GM18909 (cell line): ENCODE results near the gene FCAR.
"Not testable (repeated sequence)": the region's sequence is repeated elsewhere in the genome, so short reads cannot be mapped to it uniquely, and the experiment has no call there.

Experiments used
- ATAC-seq: cut with Tn5 transposase; IDR thresholded peaks from one replicate; pipeline ENCODE4 v1.9.1; 2021; ENCODE audit warnings: mild to moderate bottlenecking; ENCODE audit not compliant: unreplicated experiment, poor library complexity

FCAR gene

DNA sequence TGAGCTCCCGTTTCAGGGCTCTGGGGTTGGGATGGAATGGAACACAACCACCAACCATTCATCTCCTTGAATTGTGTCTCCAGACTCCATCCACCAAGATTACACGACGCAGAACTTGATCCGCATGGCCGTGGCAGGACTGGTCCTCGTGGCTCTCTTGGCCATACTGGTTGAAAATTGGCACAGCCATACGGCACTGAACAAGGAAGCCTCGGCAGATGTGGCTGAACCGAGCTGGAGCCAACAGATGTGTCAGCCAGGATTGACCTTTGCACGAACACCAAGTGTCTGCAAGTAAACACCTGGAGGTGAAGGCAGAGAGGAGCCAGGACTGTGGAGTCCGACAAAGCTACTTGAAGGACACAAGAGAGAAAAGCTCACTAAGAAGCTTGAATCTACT lies 15.5 kb downstream of the FCAR start:
- ATAC-seq = no peak

DNA sequence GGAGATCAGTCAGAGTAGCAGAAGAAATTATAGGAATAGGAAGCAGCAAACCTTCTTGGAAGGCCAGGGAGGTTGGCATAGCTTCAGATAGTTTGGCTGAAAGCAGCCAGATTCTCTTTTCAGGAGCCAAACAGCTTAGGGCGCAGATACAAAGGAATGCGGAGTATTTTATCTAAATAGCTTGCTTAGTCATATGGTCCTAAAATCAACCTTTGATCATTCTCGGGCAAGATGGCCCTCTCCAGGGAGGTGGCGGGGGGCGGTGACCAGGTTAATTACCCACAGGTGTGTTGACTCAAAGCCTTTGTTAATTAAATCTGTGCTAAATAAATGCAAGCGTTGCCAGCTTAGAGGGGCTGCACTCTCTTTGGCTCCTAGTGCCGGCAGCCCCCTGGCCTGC lies 19.4 kb downstream of the FCAR start:
- no peak for ATAC-seq

DNA sequence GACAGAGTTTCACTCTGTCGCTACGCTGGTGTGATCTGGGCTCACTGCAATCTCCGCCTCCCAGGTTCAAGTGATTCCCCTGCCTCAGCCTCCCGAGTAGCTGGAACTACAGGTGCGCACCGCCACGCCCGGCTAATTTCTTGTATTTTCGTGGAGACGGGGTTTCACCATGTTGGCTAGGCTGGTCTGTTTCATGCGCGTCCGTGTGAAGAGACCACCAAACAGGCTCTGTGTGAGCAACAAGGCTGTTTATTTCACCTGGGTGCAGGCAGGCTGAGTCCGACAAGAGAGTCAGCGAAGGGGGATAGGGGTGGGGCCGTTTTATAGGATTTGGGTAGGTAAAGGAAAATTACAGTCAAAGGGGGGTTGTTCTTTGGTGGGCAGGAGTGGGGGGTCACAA lies 20.1 kb downstream of the FCAR start:
- ATAC-seq = not testable (repeated sequence)

DNA sequence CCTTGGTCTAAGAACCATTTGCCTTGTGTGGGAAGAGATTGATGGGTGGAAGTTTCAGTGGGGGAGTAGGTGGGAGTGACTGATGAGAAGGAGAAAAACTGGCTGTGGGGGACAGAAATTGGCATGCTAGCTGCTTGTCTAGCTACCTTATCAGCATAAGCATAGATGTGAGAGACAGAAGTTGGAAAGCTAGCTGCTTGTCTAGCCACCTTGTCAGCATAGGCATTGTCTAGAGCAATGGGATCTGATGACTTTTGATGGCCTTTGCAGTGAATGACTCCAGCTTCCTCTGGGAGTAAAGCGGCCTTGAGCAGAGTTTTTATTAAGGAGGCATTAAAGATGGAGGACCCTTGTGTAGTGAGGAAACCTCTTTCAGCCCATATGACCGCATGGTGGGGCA lies 22.0 kb downstream of the FCAR start:
- no peak for ATAC-seq

DNA sequence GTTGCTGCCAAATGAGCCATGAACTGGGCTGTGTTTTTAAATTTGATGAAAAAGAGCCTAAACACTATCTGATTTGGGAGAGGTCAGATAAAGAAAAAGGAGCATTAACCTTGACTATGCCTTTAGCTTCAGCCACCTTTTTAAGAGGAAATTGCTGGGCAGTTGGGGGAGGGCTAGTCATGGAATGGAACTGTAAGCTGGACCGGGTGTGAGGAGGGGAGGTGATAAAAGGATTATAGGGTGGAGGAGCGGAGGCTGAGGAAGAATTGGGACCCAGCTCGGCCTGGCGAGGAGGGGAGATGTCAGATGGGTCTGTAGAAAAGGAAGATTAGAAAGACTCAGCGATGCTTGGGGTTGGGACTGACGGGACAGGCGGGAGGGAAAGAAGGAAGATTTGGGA lies 24.6 kb downstream of the FCAR start:
- not testable (repeated sequence) for ATAC-seq

DNA sequence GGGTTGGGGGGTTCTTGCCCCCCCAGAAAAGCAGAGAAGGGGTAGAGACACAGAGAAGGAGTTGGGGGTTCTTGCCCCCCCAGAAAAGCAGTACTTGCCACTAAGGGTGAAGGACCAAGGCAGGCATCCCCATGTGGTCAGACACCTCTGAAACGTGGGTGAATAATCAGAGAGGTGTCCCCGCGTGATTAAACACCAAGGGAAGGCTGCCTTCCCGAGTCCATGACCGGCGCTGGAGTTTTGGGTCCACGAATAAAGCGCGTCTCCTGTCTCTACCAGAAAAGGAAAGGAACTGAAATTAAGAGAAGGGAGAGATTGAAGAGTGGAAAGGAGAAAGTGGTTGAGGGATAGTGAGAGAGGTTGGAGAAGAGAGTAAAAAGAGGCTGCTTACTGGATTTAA lies 25.6 kb downstream of the FCAR start:
- ATAC-seq = not testable (repeated sequence)

DNA sequence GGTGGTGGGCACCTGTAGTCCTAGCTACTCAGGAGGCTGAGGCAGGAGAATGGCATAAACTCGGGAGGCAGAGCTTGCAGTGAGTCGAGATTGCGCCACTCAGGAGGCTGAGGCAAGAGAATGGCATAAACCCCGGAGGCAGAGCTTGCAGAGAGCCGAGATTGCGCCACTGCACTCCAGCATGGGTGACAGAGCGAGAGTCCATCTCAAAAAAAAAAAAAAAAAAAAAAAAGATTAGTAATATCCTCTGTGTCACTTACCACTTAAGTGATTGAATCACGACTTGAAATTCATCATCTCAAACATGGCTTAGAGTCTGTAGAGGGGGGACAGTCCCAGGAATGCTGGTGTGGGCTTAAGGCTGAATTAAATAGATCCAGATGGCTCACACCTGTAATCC lies 27.1 kb downstream of the FCAR start:
- not testable (repeated sequence) for ATAC-seq

DNA sequence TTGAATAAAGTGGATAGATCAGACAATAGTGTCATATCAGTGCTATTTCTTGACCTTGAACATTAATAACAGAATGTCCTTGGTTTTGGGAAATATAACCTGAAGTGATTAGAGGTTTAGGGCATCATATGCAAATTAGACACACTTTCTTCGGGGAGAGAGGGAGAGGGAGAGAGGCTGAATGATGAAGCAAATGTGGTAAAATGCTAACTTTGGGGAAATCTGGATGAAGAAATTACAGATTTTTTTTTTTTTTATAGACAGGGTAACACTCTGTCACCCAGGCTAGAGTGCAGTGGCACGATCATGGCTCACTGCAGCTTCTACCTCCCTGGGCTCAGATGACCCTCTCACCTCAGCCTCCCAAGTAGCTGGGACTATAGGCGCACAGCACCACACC lies 28.0 kb downstream of the FCAR start:
- no peak for ATAC-seq

DNA sequence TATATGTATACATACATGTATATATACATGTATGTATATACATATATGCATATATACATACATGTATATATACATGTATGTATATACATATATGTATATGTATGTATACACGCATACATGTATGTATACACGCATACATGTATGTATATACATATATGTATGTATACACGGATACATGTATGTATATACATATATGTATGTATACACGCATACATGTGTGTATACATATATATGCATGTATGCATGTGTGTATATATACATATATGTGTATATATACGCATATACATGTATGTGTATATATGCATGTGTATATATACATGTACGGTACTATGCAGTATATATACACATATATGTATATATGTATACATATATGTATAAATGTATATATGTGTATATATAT lies 29.3 kb downstream of the FCAR start:
- ATAC-seq = no peak

DNA sequence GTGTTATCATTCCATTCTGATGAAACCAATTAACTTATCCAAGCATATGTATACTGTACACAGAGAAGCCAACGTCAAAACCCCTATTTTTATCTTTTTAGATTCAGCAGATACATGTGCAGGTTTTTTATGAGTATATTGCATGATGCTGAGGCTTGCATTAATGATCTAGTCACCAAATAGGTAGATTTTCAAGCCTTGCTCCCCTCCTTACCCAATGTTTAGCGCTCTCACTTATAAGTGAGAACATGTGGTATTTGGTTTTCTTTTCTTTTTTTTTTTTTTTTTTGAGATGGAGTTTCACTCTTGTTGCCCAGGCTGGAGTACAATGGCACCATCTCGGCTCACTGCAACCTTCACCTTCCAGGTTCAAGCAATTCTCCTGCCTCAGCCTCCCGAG lies 30.2 kb downstream of the FCAR start:
- ATAC-seq = not testable (repeated sequence)

DNA sequence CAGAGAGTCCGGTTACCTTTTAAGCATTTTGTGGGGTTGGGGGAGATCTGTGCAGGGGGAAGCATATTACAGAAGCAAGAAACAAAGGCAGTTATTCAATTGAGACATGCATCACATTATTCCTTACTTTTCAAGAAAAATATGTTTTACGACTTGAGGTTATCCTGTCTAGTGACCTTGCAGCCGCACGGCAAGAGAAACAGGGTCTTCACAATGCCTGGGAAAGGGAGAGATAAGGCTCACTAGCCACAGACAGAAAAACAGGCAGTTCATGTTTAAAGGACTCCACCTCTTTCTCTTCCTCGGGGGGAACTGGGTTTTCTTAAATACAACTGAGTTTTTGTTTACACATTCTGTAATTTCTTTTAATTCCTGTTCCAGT lies 31.4 kb downstream of the FCAR start:
- ATAC-seq = no peak

DNA sequence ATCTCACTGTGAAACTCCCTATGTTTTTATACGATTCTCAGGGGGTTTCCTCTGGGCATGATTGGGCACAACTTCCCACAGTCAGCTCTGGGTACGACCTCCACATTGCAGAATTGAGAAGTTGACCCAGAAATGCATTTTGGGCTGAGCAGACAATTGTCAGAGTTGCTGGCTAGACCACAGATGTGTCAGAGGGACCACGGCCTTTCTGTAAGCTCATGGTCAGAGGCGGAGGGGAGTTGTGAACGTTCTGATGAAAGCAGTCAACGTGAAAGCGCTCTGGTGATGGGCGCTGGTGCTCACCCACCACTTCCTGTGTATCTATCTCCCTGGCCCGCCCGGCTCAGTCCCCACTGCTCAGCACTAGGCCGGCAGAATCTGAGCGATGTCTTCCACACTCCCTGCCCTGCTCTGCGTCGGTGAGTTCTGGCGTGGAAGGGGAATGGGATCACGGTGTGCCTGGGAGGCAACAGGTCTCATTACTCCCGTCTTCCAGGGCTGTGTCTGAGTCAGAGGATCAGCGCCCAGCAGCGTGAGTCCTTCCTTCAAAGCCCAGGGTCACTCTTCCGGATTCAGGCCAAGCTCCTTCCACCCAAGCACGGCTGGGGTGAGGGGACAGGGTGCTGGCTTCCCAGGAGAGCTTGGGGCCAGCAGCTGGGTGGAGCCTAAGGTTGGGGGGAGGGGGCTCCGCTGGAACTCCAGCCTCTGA lies 31.9 kb downstream of the FCAR start, which contains the start of gene NCR1:
NCR1 (plus strand) TSS at position 346 of the 709 bp plus-strand sequence; CDS start at position 386, 40 bp downstream.
- ATAC-seq = no peak

DNA sequence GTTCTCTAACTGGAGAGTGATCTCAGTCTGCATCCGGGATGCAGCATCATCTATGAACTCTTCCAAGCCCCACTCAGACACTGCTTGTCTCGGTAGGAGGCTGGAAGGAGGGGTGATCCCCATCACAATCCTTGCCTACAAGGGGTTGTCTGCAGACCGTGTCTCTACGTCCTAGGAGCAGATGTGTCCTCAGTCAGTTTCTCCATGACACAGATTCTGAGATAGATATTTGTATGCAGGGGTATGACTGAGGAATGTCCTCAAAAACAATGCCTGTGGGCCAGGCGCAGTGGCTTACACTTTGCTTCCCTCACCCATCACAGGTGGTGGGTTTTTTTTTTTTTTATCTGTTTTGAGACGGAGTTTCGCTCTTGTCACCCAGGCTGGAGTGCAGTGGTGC lies 32.8 kb downstream of the FCAR start:
- ATAC-seq = no peak

DNA sequence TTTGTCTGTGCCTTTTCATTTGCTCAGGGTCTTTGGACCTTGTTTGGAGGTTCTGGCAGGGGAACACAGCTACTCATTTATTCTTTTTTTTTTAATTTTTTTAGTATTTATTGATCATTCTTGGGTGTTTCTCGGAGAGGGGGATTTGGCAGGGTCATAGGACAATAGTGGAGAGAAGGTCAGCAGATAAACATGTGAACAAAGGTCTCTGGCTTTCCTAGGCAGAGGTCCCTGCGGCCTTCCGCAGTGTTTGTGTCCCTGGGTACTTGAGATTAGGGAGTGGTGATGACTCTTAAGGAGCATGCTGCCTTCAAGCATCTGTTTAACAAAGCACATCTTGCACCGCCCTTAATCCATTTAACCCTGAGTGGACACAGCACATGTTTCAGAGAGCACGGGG lies 33.9 kb downstream of the FCAR start:
- ATAC-seq = not testable (repeated sequence)

DNA sequence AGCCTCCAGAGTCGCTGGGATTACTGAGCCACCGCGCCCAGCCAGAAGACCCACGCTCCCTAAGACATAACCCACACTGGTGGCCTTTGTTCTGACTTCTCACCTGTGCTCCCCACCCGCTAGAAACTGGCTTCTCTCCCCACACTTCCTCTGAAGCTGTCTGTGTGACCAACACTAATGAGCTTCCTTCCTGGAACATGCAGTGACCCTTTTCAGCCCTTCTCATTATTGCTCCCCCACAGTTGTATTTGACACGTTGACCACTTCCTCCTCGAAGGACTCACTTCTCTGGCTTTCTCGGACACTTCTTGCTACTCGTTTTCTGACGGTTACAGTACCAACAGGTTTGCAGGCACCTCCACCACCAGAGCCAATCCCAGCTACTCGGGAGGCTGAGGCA lies 42.8 kb downstream of the FCAR start:
- no peak for ATAC-seq

DNA sequence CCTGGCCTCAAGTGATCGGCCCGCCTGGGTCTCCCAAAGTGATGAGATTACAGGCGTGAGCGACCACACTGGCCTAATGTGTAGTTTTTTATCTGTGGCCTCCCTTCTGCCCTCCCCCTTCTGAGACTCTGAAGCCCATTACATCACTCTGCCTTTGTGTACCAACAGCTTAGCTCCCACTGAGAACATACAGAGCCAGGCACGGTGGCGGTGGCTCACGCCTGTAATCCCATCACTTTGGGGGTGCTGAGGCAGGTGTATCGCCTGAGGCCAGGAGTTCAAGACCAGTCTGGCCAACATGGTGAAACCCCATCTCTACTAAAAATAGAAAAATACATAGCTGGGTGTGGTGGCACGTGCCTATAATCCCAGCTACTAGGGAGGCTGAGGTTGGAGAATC lies 44.5 kb downstream of the FCAR start:
- ATAC-seq = no peak

DNA sequence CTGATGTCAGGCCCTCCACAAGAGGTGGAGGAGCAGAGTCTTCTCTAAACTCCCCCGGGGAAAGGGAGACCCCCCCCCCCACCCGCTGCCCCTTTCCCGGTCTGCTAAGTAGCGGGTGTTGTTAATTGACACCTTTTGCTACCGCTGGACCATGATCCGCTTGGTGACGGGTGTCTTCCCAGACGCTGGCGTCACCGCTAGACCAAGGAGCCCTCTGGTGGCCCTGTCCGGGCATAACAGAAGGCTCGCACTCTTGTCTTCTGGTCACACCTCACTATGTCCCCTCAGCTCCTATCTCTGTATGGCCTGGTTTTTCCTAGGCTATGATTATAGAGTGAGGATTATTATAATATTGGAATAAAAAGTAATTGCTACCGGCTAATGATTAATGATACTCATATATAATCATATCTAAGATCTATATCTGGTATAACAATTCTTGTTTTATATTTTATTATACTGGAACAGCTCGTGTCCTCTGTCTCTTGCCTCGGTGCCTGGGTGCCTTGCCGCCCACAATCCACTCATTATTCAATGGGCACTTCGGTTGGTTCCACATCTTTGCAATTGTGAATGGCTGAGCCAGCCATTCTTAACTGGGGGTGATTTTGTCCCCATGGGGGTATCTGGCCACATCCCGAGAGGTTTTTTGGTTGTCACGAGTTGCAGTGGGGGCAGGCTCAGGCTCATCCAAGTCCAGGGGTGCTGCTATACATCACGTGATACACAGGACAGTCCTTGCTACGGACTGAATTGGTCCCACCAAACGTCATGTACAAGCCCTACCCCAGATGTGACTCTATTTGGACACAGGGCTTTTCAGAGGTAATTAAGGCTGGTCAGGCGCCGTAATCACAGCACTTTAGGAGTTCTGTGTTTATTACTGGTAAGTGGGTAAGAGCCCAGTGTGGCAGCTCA lies 45.9 kb downstream of the FCAR start:
- ATAC-seq = not testable (repeated sequence)

DNA sequence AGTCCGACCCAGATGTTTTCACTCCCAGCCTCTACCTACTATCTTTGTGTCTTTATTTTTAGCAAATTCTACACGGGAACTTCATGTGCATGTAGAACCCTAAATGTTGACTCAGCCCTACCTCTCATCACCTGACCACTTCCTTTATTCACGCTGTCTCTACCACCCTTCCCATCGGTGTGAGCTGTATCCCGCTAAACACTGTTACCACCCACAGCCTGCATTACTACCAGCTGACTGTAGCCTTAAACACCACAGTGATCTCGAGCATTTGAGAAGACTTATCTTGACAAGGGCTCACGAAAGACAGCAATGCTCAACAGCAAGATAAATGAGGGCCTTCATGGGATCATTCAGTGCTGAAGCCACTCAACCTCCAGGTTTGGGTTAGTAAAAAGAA lies 47.0 kb downstream of the FCAR start:
- no peak for ATAC-seq

DNA sequence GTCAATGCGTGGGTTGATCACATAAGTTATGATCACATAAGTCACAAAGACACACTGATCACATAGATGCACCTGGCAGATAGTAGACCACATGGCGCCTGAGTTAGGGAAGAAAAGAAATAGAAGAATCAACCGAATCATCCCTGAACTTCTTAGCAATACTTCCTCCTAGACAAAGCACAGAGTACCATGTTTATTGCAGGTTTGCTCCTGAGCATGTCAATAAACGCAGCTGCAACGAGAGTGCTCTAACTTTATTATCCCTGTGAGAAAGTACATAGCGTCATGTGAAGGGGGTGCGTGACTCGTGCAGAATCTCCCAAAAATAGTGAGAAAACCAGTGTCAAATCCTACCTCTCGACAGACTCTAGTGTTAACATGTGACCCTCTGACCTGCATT lies 49.2 kb downstream of the FCAR start:
- no peak for ATAC-seq

DNA sequence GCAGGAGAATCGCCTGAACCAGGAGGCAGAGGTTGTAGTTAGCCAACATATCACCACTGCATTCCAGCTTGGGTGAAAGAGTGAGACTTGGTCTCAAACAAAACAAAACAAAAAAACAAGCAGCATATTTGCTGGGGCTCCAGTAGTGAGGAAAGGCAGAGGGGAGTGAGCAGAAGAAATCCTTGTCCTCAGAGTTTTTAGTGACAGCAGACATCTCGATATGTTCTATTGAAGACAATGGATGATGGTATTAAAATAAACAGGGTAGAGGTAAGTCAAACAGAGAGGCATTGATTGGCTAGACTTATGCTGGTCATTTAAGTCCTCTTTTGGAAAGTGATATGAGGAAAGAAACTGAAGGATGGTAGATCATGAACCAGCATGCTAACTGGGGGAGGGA lies 54.3 kb downstream of the FCAR start:
- ATAC-seq = no peak

DNA sequence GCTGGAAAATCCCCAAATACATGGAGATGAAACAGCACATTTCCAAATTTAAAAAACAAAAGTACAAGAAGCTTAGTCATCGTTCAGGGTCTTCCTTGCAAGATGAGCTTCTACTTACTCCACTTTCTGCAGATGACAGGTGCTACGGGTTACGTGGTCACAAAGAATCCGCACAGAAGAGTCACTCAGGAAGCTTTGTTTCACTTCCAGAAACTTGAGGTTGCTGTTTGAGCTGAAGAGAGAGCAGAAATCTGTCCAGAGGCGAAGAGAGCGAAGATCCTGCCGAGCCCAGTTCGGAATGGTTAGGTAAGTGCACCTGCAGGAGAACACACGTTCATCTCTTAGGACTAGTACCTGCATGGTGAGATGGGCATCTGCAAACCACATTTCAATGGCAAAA lies 63.9 kb downstream of the FCAR start:
- no peak for ATAC-seq

DNA sequence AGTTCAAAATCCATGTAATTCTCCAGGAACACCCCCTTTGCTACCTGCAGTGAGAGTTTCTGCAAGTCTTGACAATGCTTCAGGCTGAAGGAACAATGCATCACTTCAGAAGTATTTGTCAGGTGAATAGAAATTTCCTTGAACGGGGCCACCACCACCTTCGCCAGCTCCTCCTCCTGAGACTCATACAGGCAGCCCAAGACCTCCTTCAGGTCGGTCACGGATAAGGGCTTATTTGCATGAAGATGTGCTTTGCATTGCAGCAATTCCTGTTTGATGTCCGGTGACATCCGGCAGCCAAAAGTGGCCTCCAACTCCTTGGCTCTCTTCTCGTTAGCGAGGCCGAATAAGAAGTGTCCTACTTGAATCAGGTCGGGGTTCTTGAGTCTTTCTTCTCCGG lies 64.9 kb downstream of the FCAR start:
- ATAC-seq = no peak
